ENCODE results near the gene TMPRSS6.
A peak's percentile ranks its signal among the peaks of the same experiment; 100 is the strongest.

The TMPRSS6 gene

GRCh38 chr22:37109242-37109917 is at the start of gene TMPRSS6:
Gene TMPRSS6 (minus strand): TSS chr22:37109713. CDS start chr22:37103417, 6,296 bp downstream.
- no peak for DNase-seq

GRCh38 chr22:37158963-37159290 is 49.4 kb upstream of the TMPRSS6 start:
- DNase-seq = no peak

GRCh38 chr22:37157516-37158285 is 48.2 kb upstream of the TMPRSS6 start:
- DNase-seq = no peak

GRCh38 chr22:37156686-37157435 is 47.3 kb upstream of the TMPRSS6 start:
- DNase-seq = no peak

- DNase-seq = no peak
Observed at GRCh38 chr22:37155971-37156370, 46.5 kb upstream of the TMPRSS6 start.

GRCh38 chr22:37154925-37155712 is 45.6 kb upstream of the TMPRSS6 start:
- no peak for DNase-seq

- DNase-seq = no peak
Observed at GRCh38 chr22:37153901-37154300, 44.4 kb upstream of the TMPRSS6 start.

- DNase-seq = no peak
Observed at GRCh38 chr22:37151401-37151800, 41.9 kb upstream of the TMPRSS6 start.

GRCh38 chr22:37150701-37151100 is 41.2 kb upstream of the TMPRSS6 start:
- DNase-seq = no peak

GRCh38 chr22:37148742-37149665 is 39.5 kb upstream of the TMPRSS6 start:
- DNase-seq = no peak

- peak; percentile 60 for DNase-seq
Observed at GRCh38 chr22:37148031-37148651, 38.6 kb upstream of the TMPRSS6 start.

- DNase-seq = no peak
Observed at GRCh38 chr22:37147186-37147990, 37.9 kb upstream of the TMPRSS6 start.

GRCh38 chr22:37146507-37147180 is 37.1 kb upstream of the TMPRSS6 start:
- no peak for DNase-seq

GRCh38 chr22:37146051-37146385 is 36.5 kb upstream of the TMPRSS6 start:
- no peak for DNase-seq

GRCh38 chr22:37145180-37146050 is 35.9 kb upstream of the TMPRSS6 start:
- DNase-seq = no peak

- DNase-seq = no peak
Observed at GRCh38 chr22:37144180-37144554, 34.7 kb upstream of the TMPRSS6 start.

GRCh38 chr22:37141971-37142370 is 32.5 kb upstream of the TMPRSS6 start:
- no peak for DNase-seq

GRCh38 chr22:37141476-37141875 is 32.0 kb upstream of the TMPRSS6 start:
- DNase-seq = no peak
